ENCODE measurements around the gene NNAT. TPM values are rescaled to one million over a fixed set of nuclear protein-coding genes. Genes with fewer than 3 reads are reported as not detected.

The NNAT gene
- total RNA-seq, 1 donor from 2014 or later, result 65.2 TPM

- no peak for DNase-seq (ENCODE audit: low read depth)
- peak; percentile 88 for TF ChIP-seq CTCF (conservative IDR thresholded peaks at IDR 0.05; ENCODE audit: low read depth, low read length)
- no peak overlapping the region for H3K4me3 ChIP-seq (ENCODE audit: low read depth, low read length)
Observed at GRCh38 chr20:37564388-37565133, 43.5 kb downstream of the NNAT start.

GRCh38 chr20:37565134-37565811 lies 44.2 kb downstream of the NNAT start:
- TF ChIP-seq CTCF (conservative IDR thresholded peaks at IDR 0.05; ENCODE audit: low read depth, low read length), result no peak
- no peak overlapping the region for H3K4me3 ChIP-seq (ENCODE audit: low read depth, low read length)
- DNase-seq (ENCODE audit: low read depth), result no peak

DNA sequence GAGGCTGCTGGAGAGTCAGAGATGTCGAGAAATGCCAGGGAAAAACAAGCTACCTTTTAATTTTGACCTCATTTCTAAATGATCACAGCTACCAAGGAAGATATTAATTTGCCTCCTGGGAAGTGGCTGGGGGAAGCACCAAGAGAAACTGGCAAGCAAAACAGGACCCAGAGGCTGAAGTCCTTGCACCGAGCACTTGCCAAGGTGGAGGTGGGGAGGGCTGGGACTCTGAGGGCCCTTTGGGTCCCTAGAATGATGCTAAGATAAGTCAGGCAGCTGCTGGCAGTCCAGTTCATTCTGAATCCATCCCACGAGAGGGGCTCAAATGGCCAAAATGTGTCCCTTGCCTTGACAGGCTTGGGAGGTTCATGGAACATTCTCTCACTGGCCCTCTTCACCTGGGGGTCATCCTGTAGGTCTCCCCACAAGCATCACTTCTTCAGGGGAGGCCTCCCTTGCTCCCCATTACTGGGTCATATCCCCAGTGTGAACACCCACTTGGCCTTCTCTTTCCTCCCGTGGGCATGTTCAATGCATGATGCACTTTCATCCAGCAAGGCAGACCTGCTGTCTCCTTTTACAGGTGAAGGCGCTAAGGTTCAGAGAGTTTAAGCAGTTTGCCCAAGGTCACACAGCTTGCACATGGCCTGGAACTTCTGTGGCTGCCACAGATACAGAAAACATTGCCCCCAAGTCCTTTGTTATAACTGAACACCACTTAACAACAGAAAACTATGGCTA lies 45.7 kb downstream of the NNAT start:
- no peak overlapping the region for H3K4me3 ChIP-seq (ENCODE audit: low read depth, low read length)
- TF ChIP-seq CTCF (conservative IDR thresholded peaks at IDR 0.05; ENCODE audit: low read depth, low read length), result no peak
- no peak for DNase-seq (ENCODE audit: low read depth)

- no peak for DNase-seq (ENCODE audit: low read depth)
- no peak overlapping the region for H3K4me3 ChIP-seq (ENCODE audit: low read depth, low read length)
- no peak for TF ChIP-seq CTCF (conservative IDR thresholded peaks at IDR 0.05; ENCODE audit: low read depth, low read length)
Observed at GRCh38 chr20:37567331-37567665, 46.2 kb downstream of the NNAT start.

GRCh38 chr20:37567671-37568588 lies 46.9 kb downstream of the NNAT start:
- TF ChIP-seq CTCF (conservative IDR thresholded peaks at IDR 0.05; ENCODE audit: low read depth, low read length), result no peak
- no peak overlapping the region for H3K4me3 ChIP-seq (ENCODE audit: low read depth, low read length)
- no peak for DNase-seq (ENCODE audit: low read depth)

GRCh38 chr20:37570419-37570818 lies 49.4 kb downstream of the NNAT start:
- no peak for DNase-seq (ENCODE audit: low read depth)
- H3K4me3 ChIP-seq (ENCODE audit: low read depth, low read length), result no peak overlapping the region
- no peak for TF ChIP-seq CTCF (conservative IDR thresholded peaks at IDR 0.05; ENCODE audit: low read depth, low read length)

Measured in epithelial cell of proximal tubule (primary cell).